Measurements from ENCODE around the gene C1orf232. TPM values are rescaled to one million over a fixed set of nuclear protein-coding genes. Genes with fewer than 3 reads are reported as not detected.

C1orf232 gene
- total RNA-seq, 1 experiment from 2014 or later: not detected

GRCh38 chr1:26169669-26170471 lies 1.1 kb upstream of the C1orf232 start, which contains the start of gene ZNF593:
Gene ZNF593 (plus strand): TSS chr1:26169908. CDS start chr1:26169984, 76 bp downstream.
- ChIA-PET POLR2A (interaction anchor here (0.5 to 1.8 kb wide), 18 partner anchors 8 to 262 kb away, joined by 3 to 27 read pairs (median 4); partner anchors contain the start of genes CEP85, DHDDS, PDIK1L and SH3BGRL3), CTCF (interaction anchor here (0.6 to 2.8 kb wide), 33 partner anchors 8 to 331 kb away, joined by 3 to 20 read pairs (median 4); partner anchors contain the start of genes CD52 and CEP85)
- peak; percentile 91 for TF ChIP-seq CTCF (IDR thresholded peaks at IDR 0.05; ENCODE audit: unreplicated experiment)
- TSS peak; percentile 90 for BruUV-seq (replicated peaks)
- no peaks in the 10 kb centered on the region for H3K36me3 Mint-ChIP-seq (ENCODE audit: insufficient read depth, unreplicated experiment)
- H3K27ac Mint-ChIP-seq (ENCODE audit: low read depth, unreplicated experiment): peak within 1 kb of the TSS; percentile 93
- H3K4me3 Mint-ChIP-seq (ENCODE audit: unreplicated experiment): peak within 1 kb of the TSS; percentile 86
- intact Hi-C loops (cut with micrococcal nuclease): loop anchor here (1.0 to 5.0 kb wide), 3 partner anchors 64 to 222 kb away; partner anchors contain the start of gene CEP85
- no peaks in the 10 kb centered on the region for H3K4me1 Mint-ChIP-seq (ENCODE audit: insufficient read depth, unreplicated experiment)
- H3K9me3 Mint-ChIP-seq (ENCODE audit: unreplicated experiment): no peaks in the 10 kb centered on the region
- H3K27me3 Mint-ChIP-seq (ENCODE audit: insufficient read depth, unreplicated experiment): no peaks in the 10 kb centered on the region
- DNase-seq (ENCODE audit: unreplicated experiment): peak; percentile 86

DNA sequence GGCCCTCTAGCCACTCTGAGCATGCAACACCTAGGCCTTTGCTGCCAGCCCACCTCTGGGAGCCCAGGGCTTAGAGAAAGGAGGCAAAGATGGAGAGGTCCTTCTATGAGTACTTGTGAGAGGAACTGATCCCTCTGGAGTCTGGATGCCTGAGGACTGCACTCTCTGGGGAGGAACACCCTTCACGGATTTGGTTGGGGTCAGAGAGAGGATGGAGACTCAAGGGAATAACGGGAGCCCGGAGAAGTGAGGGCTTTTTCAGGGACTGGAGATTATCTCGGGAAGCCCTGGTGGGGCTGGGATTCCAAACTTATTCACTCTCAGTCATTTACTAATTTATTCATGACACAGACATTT lies 413 bp upstream of the C1orf232 start:
- Mint-ChIP-seq H3K9me3 (ENCODE audit: unreplicated experiment) (no peaks in the 10 kb centered on the region), H3K4me1 (ENCODE audit: insufficient read depth, unreplicated experiment) (no peaks in the 10 kb centered on the region), H3K4me3 (ENCODE audit: unreplicated experiment) (peak overlapping the region; percentile 86), H3K27ac (ENCODE audit: low read depth, unreplicated experiment) (no peak overlapping the region), H3K36me3 (ENCODE audit: insufficient read depth, unreplicated experiment) (no peaks in the 10 kb centered on the region), H3K27me3 (ENCODE audit: insufficient read depth, unreplicated experiment) (no peaks in the 10 kb centered on the region)
- no peak for DNase-seq (ENCODE audit: unreplicated experiment)
- ChIA-PET CTCF (interaction anchor here (0.6 to 2.8 kb wide), 23 partner anchors 8 to 1823 kb away, joined by 3 to 20 read pairs (median 4); partner anchors contain the start of gene CEP85), POLR2A (interaction anchor here (0.6 to 1.8 kb wide), 10 partner anchors 9 to 263 kb away, joined by 3 to 27 read pairs (median 5); partner anchors contain the start of genes CEP85, DHDDS and SH3BGRL3)
- intact Hi-C loops (cut with micrococcal nuclease): loop anchor here (1.0 to 5.0 kb wide), 3 partner anchors 65 to 223 kb away; partner anchors contain the start of gene CEP85
- BruUV-seq (replicated peaks): no TSS peak
- TF ChIP-seq CTCF (IDR thresholded peaks at IDR 0.05; ENCODE audit: unreplicated experiment): no peak

DNA sequence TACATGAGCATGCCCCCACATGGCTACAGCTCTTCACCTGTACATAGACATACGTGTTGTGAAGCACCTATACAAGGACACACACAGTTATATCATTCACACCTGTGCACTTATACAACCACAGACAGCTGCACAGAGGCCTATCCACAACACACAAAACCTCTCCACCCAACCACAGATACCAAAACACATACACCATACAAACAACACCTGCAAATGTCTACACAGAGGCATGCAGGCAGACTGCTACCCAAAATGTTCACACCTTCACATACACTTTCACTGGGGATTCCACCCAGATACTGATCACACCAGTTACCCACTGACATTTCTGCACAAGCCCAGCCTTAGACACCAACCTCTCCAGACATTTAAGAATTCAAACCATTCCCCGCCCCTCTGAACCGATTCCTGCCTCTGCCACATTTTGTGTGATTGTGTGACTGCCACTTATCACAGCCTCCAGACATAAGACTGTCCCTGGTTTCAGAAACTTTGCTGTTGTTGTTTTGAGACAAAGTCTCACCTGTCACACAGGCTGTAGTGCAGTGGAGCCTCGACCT lies 2.0 kb downstream of the C1orf232 start:
- POLR2A ChIA-PET: no interaction called here
- H3K27me3 Mint-ChIP-seq (ENCODE audit: insufficient read depth, unreplicated experiment): no peaks in the 10 kb centered on the region
- no peaks in the 10 kb centered on the region for H3K9me3 Mint-ChIP-seq (ENCODE audit: unreplicated experiment)
- H3K4me1 Mint-ChIP-seq (ENCODE audit: insufficient read depth, unreplicated experiment): no peaks in the 10 kb centered on the region
- DNase-seq (ENCODE audit: unreplicated experiment): no peak
- H3K27ac Mint-ChIP-seq (ENCODE audit: low read depth, unreplicated experiment): no peak overlapping the region
- BruUV-seq (replicated peaks): no TSS peak
- TF ChIP-seq CTCF (IDR thresholded peaks at IDR 0.05; ENCODE audit: unreplicated experiment): no peak
- CTCF ChIA-PET: interaction anchor here (0.7 to 1.3 kb wide), 4 partner anchors 41 to 200 kb away, joined by 3 to 4 read pairs (median 3); no protein-coding TSS in a partner anchor
- intact Hi-C loops (cut with micrococcal nuclease): loop anchor here (5.0 kb wide), 1 partner anchor 226 kb away; no protein-coding TSS in a partner anchor
- no peak overlapping the region for H3K4me3 Mint-ChIP-seq (ENCODE audit: unreplicated experiment)
- no peaks in the 10 kb centered on the region for H3K36me3 Mint-ChIP-seq (ENCODE audit: insufficient read depth, unreplicated experiment)
